Tongue (tissue), 2 donors: Measurements from ENCODE around the gene RFX2. TPM values are rescaled to one million over a fixed set of nuclear protein-coding genes. Genes with fewer than 3 reads are reported as not detected.

Source experiments
- DNase-seq: peaks from one replicate; pipeline ENCODE4 v3.0.0-alpha.2; 2015
- total RNA-seq: library from RNA; depleted of rRNA; stranded (reverse); fragments of >200 nt; gene quantifications from one replicate; pipeline ENCODE4 v1.2.3, GENCODE V29; 2014

The RFX2 gene
- total RNA-seq, 1 donor from 2014 or later: 12.5 TPM

GRCh38 chr19:6059988-6060599 is 50.2 kb downstream of the RFX2 start:
- no peak for DNase-seq

DNA sequence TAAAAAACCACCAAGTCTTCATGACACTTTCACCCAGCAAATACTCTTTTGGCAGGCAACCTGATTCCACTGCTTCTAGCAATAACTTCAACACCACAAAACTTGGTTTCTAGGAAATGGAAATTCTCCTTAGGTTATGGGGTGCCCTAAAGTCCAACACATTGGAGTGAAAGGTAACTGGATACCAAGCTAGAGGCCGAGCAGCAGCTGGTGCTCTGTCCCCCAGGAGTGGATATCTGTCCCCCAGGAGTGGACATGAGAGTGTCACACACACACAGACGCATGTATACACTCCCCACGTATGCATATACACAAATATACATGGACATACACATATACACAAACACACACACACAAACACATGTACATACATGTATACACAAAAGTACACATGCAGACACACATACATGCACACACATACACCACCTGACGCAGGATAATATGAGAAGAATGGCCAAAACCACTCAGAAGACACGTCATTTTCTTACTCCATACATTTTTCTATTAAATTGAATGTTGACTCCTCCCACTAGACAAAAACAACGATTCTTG is 50.8 kb downstream of the RFX2 start:
- DNase-seq: no peak

DNA sequence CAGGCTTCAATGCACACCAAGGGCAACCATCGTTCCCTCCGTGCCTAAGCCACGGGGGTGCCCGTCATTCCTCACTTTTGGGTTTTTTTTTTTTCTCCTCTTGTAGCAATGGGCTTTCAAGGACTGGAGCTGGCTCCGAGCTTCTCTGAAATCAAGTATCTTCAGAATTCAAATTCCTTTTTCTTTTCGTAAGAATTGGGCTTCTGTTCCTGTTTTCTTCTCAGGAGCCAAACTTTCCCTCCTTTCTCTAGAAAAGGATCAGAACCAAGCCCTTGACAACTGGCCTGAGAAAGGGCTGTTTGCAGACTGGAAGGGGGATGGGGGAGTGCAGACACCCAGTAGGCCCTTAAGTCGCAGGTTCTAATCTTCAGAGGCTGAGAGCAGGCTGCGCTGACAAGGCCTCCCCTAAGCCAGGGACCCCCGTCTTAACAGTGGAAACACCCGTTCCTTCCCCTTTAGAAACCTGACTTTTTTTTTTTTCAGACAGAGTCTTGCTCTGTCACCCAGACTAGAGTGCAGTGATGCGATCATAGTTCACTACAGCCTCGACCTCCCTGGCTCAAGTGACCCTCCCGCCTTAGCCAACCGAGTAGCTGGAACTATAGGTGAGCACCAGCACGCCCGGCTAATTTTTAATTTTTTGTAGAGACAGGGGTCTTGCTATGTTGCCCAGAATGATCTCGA is 51.6 kb downstream of the RFX2 start:
- no peak for DNase-seq

GRCh38 chr19:6057651-6058517 is 52.4 kb downstream of the RFX2 start:
- DNase-seq: no peak

- DNase-seq: peak; percentile 88
These were observed 53.3 kb downstream of the RFX2 start for GRCh38 chr19:6056801-6057650.

DNA sequence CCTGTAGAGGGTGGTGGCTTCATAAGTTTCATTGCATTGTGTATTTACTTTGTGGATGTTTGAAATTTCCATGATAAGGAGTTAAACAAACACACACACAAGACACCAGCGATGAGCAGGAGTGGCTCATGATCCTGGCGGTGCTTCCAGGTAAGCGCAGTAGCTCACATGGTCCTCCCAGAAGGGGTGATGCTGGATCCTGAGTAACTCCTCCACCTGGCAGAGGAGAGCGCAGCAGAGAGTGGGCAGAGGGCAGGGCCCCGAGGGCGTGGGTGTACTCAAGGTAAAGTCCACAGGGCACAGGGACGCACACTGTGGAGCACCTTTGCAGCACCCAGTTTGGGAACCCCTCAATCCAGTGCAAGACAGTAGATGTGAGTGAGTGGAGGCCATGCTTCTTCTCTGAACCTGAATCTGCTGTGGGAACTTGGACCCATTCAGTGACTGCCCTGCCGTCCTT is 54.0 kb downstream of the RFX2 start:
- DNase-seq: no peak

DNA sequence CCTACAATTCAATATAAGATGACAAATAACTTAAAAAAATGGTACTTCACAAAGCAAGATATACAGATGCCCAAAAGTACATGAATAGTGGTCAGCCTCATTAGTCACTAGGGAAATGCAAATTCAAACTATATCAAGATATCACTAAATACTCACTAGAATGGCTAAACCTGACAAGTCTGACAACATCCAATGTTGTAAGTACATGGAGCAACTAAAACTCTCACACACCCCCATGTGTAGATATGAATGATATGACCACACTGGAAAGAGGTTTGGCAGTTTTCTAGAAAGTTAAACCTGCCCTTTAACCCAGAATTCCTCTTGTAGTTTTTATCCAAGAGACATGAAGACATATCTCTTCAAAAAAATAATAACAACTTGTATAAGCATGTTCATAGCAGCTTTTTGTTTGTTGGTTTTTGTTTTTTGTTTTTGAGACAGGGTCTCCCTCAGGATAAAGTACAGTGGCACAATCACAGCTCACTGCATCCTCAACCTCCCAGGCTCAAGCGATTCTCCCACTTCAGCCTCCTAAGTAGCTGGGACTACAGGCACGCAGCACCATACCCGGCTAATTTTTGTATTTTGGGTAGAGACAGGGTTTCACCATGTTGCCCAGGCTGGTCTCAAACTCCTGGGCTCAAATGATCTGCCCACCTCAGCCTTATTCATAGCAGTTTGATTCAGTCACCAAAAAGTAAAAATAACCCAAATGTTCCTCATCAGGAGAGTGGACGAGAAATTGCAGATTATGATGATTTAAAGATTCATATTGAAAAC is 55.1 kb downstream of the RFX2 start:
- no peak for DNase-seq

DNA sequence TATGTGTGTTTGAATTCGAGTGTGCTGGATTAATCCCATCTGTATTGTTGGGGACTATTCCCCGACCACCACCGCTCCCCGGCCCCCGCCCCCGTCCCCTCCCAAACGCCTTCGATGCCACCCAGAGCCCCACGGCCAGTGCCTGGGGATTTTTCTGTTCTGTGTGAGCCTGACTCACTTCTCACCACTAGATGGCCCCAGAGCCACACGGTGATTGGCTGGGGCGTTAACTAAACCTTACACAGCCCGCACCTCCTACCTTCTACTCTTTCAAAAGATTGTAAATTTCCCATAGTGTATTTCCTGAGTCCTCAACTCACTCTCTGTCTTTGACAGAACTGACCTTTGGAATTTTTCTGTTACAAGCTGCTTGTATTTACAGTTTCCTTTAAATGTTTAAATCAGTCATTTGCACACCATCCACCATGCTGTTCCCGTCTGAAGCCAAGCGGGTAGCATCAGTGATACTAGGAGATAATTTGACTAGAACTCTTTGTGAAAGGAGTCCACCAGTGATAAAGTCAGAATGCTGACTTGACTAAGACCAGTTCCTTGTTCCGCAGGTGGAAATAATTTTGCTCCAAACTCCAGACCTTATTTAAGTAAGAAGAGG is 61.4 kb downstream of the RFX2 start:
- peak; percentile 93 for DNase-seq

DNA sequence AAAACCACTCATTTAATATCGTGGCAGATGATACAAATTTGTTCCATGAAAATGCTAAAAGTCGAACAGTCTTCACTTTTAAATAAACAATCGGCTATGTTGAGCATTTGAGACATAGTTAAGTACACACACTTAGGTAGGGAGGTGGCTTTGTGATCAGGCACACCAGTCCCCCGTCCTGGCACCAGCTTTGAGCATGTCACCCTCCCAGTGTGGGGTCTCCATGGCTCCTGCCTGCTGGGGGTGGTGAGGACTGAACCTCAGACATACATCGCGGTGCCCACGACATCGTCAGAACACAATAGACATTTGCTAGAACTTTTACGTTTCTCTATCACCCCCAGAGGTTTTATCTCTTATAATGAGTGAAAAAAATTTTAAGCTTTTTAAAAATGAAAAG is 62.0 kb downstream of the RFX2 start:
- DNase-seq: no peak

DNA sequence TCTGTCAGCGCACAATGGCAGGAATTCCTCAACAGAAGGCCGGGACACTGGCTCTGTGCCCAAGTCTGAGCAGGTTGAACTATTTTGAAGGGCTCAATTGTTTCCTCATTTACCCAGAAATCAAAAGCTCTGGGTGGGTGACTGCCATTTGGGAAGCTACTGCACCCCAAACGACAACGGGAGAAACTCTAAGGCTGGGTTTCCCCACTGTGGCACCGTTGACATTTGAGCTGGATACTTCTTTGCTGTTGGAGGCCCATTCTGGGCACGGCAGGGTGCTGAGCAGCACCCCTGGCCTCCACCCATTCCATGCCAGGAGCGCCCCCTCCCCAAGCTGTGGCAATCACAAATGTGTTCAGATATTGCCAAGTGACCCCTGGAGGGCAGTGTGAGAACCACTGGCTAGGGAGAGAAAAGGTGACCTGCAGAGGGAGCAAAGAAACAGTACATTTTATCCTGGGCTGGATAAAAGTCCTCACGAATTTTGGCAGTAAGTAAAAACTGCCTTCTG is 62.5 kb downstream of the RFX2 start:
- DNase-seq: peak; percentile 54

DNA sequence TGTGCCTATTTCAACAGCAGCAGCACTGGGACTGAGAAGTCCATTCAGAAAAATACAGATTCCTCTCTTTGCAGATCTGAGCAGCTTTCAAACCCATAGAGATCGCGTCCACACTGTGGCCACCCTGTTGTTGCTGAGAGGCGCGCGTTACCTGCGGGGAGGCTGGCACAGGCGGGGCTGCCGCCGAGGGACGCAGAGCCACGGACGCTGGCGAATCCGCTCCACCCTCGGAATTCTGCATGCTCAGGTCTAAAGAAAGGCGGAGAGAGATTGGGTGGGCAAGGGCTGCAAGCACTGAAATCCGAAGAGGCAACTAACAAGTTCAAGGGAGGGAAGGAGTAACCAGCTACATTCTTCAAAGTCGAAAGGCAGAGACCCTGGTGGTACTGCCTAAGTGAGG is 63.0 kb downstream of the RFX2 start:
- no peak for DNase-seq

GRCh38 chr19:6045108-6045507 is 65.2 kb downstream of the RFX2 start:
- no peak for DNase-seq

GRCh38 chr19:6044056-6044805 is 66.1 kb downstream of the RFX2 start:
- DNase-seq: no peak

DNA sequence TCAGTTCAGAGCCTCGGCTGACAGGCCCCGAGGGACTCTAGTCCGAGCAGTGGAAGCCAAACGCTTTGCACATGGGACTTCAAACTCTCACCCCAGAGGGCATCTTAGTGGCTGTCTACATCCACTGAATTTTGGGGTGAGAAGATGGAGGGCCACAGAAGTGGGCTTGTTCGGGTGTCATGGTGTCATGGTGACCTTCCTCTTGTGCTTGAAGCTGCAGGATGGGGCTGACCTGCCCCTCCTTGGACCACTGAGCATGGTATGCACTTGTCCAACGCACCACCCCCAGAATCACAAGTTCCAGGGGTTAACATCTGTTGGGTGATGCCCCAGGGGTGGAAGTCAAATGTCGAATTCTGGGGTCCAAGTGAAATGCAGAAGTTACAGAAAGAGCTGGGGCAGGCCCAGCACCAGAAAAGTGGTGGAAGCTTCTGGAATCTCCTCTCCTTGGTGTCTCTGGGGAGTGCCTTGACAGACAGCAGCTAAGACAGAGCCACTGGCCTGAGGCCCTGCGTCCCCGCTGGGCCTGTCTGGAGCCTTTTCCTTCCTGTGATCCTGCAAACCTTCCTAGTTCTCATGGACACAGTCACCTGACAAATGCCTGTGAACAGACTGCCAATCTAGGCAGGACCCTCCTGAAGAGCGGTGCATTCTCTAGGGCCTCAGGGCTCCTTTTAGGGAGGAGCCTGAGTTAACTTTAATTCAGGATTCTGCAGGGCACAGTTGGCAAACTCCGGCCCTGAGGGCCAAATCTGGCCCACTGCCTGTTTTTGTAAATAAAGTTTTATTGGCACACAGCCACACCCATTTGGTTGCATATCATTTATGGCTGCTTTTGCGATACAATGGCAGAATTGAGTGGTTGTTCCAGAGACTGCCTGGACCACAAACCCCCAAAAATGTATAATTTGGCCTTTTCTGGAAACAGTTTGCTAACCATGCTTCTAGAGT is 67.2 kb downstream of the RFX2 start:
- DNase-seq: no peak

DNA sequence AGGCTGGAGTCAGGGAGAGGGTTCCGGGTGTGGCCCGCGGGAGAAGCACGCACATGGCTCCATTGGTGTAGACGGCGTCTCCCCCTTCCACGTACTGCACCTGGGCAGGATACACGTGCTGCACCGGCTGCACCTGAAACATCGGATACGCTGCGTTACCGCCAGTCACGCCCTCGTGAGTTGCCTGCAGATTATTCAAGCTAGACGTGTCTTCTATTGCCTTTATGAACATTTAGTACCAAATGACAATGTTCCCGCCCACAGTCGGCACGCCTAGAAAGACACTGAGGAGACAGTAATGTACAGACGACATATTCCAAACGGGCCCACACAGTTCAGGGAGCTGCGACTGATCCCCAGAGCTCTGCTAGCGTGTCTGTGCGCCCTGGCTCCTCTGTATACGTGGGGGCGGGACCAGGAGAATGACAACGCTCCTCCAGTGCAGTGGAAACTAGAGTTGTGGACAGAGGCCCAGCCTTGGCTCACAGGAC is 68.3 kb downstream of the RFX2 start:
- no peak for DNase-seq

DNA sequence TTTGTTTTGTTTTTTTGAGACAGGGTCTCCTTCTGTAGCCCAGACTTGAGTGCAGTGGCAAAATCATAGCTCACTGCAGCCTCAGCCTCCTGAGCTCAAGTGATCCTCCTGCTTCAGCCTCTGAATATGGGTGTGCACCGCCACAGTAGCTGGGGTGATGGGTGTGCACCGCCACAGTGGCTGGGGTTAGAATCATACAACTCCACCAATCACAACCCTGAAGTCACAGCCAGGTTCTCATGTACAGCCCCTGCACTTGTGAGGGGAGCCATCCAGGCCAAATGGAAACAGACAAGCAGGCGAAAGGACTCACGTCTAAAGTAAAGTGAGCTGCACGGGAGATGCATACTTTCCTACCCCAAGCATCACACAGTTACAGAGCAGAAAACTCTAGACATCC is 69.2 kb downstream of the RFX2 start:
- DNase-seq: no peak

DNA sequence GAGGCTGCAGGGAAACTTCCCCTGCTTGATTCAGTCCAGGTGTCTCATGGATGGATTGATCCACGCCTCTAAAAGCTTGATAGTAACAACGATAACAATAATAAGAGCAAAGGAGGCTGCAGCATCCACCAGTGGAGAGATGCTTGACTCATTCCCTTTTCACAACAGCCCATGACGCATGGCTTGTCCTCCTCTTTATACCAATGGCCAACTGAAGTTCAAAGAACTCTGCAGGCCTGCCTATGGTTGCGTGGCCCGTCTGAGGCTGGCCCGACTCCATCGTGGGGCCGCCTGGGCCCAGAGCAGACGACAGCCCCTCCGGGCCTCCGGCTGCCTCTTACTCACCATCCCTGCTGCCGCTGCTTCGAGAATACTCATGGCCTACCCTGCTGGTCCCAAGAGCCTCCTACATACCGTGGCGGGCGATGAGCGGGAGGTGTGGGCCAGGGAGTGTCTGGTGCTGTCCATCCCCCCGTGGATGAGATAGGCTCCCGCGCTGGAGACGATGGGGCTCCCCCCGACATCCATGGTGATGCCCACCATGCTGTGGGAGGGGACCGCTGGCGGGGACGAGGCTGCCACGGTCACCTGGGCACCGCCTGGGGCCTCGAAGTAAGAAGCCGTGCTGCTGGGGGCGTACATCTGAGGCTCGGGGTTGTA is 70.6 kb downstream of the RFX2 start:
- DNase-seq: no peak
